Measurements from ENCODE around the gene SCRN2.

SCRN2 gene

DNA sequence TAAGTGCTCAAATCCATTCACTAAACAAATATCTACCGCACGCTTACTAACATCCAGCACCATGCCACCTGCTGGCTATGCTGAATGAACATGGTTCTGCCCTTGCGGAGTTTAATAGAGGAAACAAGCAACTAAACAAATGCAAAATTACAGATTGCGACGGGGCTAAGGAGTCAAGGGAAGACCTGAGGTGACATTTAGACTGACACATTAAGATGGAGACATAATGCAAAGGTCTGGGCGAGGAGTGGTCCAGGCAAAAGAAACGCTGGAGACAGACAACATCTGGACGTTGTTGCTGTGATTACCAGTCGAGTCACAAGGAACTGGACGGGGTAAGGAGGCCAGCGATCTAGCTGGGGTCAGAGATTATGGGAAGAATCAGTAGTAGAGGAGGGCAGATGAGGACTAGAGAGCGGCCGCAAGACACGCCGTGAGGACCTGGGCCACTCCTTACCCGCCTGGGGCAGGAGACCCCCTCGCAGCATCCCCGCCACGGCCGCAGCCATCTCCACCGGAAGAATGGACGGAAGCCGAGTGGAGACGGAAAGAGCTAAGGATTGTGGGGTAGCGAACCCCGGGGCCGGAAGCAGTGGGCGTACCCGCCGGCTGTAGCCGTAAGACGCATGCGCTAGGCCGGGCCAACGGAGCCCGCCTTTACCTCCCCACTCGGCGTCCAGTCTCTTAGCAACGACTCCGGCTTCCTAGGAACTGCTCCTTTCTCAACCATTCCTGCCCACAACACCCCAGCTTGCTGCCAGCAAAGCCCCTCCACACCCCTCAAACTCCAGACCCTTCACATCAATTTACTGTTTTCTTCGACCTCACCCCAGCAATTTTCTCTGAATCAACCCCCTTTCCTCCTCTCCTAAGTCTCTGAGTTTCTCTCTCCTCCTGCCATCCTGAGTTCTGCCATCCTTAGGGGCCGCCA, 9.8 kb downstream of the SCRN2 start, which contains the start of the genes LRRC46 and MRPL10:
Gene LRRC46, plus strand, starts transcription at position 668 of the 931 bp plus-strand sequence. CDS start 320 bp downstream, outside the sequence.
Gene MRPL10, minus strand, starts transcription at position 539 of the 931 bp plus-strand sequence. Its CDS starts 30 bp downstream, at position 509.
- peak; percentile 81 to 97 (median 92) for DNase-seq
- intact Hi-C loops (cut with DNase I) = no loop called here

- DNase-seq = no peak
- intact Hi-C loops (cut with DNase I) = no loop called here
Measured at GRCh38 chr17:47830396-47831002, 10.6 kb downstream of the SCRN2 start.

DNA sequence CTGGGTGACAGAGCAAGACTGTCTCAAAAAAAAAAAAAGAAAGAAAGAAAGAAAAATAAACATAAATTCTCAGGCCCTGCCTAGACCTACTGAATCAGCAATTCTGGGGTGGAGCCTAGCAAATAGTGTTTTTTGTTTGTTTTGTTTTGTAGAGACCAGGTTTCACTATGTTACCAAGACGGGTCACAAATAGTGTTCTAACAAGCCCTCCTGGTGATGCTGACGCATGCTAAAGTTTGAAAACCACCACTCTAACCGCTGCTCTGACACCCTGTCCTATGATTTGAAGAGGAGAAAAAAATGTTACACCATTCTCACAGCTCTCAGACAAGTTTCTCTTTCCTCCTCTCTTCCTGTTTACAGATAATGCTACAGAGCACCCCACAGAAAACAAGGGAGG, 11.2 kb downstream of the SCRN2 start:
- intact Hi-C loops (cut with DNase I) = no loop called here
- no peak for DNase-seq

DNA sequence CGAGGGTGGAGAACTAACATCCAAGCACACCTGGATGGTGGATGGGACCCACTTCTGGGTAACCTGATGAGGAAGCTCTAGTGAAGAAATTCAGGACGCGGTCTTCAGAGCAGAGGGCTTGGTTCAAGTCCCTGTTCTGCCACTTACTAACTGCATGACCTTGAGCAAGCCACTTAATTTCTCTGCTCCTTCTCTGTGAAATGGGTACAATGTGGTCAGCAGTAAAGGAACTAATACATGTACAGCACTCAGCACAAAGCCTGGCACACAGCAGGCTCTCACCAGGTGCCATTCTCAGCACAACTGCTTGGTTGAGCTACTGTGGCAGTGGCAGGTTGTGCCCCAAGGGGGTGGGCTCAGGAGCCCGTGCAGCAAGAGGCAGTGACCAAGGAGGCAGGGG, 17.6 kb downstream of the SCRN2 start:
- no peak for DNase-seq

GRCh38 chr17:47822785-47823184, 18.3 kb downstream of the SCRN2 start:
- intact Hi-C loops (cut with DNase I) = no loop called here
- no peak for DNase-seq

More for the DNA sequence above, 17.6 kb downstream of the SCRN2 start:
- intact Hi-C loops (cut with DNase I) = no loop called here

GRCh38 chr17:47821424-47822391, 19.4 kb downstream of the SCRN2 start, which contains the start of gene OSBPL7:
Gene OSBPL7, minus strand, starts transcription at chr17:47821794. Its CDS starts 1,516 bp downstream, at chr17:47820278.
- peak; percentile 55 to 94 (median 82) for DNase-seq

DNA sequence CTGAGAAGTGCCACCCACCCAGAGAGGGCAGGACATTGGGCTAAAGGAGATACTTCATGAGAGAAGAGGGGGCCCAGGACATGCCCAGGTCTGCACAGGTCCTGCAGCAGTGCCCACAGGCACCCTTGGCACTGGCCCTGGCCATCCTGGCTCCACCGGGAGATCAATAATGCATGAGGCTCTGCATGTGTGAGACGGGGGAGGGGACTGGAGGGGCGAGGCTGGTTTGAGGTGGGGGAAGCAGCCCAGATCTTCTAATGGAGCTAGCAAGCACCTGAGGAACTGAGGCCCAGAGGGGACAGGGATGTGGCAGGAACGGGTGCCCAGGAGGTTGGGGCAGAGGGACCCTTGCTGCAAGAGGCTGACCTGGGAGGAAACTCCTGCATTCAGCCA, 20.0 kb downstream of the SCRN2 start:
- intact Hi-C loops (cut with DNase I) = no loop called here
- DNase-seq = no peak

More at GRCh38 chr17:47821424-47822391, 19.4 kb downstream of the SCRN2 start, which contains the start of gene OSBPL7:
- intact Hi-C loops (cut with DNase I) = no loop called here

DNA sequence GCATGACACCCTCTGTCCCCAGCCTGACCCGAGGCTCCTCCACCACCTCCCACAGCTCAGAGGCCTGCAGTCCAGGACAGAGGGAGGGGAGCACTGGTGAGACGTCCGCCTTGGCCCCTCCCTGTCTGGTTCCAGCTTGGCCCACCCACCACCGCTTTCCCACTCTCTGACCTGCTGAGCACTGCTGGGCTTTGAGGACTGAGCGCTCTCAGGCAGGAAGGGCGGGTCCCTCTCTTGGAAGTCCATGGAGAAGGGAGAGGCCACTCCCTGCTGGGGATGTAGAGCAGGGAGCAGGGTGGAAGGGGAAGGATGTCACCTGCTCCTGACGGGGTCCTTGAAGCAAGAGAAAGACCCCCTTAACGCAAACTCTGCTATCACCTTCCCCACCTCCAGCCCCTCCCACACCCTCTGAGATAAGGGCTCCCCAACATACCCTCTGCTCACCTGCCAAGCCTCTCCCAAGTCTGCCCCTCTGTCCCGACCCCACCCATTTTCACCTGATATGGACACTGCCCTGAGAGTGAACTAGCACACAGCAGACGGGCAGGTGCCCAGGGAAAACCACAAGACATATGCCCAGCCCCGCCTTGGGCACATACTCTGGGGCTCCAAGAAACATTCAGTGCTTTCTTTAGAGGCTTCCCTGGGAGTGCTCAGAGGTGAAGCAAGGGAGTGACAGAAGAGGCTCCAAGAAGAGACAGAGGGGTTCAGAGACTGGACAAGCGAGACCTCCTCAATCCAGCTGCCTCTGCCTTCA, 20.9 kb downstream of the SCRN2 start:
- DNase-seq = no peak
- intact Hi-C loops (cut with DNase I) = no loop called here

- intact Hi-C loops (cut with DNase I) = no loop called here
- DNase-seq = no peak
Measured at GRCh38 chr17:47819475-47819874, 21.6 kb downstream of the SCRN2 start.

DNA sequence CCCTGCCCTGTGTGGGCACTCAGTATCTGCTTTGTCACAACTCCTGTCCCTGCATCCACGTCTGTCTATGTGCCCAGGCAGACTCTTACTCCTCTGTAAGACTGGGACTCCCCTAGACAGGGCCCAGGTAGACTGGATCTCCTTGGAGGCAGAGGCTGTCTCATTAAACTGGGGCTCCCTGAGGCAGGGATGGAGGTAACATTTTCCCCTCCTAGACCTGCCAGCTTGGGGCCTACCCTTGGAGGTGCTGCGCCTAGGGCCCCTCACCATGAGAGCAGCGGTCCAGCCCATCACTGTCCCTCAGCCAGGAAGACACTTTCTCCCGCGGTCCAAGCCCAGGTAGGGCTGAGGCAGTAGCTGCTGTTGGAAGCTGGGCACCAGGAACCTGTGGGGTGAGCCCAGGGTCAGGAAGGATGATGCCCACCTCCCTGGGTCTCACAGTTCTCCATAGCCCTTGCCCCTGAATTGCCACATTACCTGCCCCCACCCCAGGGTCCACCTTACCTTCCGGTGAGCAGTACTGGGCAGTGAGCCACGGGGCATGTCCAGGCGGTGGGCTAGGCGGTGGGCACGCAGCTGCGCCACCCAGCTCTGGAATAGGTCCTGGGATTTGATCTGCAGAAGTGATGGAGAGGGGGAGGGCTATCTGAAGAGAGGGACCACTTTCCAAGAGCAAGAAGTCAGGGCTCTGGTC, 22.9 kb downstream of the SCRN2 start:
- DNase-seq = no peak
- intact Hi-C loops (cut with DNase I) = no loop called here

DNA sequence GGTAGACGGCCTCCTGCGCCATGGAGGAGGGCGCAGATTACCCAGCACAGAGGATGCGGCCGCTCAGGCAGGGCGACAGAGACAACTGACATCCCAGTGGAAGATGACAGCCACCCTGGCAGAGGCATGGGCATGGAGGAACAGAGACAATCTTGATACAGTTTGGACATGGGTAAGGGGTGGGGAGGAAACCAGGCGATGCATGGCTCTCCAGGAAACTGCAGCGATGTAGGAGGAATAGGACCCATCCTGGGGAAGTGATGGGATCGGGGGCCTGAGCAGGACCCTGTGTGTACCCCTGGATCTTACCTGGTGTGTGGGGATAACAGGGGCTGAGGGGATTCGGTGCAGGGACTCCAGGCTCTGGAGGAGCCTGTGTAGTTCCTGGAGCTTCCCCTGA, 24.1 kb downstream of the SCRN2 start:
- DNase-seq = no peak
- intact Hi-C loops (cut with DNase I) = no loop called here

DNA sequence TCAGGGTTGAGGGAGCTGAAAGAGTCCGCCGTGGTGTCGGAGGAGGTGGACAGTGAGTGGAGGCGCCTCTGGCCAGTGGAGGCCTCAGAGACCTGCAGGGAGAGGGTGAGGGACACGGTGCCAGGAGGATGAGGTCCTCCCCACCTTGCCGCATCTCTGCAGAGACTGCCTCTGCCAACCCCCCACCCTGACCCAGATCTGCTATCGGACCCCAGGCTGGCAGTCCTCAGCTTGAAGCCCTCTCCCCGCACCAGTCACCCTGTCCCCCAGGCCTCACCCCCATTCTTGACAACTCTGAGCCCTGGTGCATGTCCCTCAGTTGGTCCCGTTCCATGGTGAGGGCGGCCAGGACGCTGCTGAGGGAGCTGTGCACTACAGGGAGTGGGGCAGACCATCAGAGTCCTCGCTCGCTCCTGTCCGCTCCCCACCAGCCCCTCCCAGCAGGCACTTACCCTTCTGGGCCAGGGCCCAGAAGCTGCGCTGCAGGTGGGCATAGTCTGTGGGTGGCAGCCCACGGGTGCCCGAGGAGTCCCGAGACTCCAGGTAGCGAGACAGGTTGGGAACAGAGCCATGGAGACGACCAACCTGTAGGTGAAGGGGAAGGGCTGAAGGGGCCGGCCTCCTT, 24.9 kb downstream of the SCRN2 start:
- peak in 1 of 42 donors; percentile 9 for DNase-seq
- intact Hi-C loops (cut with DNase I) = no loop called here

- intact Hi-C loops (cut with DNase I) = no loop called here
- no peak for DNase-seq
Measured at GRCh38 chr17:47815106-47815918, 25.8 kb downstream of the SCRN2 start.

DNA sequence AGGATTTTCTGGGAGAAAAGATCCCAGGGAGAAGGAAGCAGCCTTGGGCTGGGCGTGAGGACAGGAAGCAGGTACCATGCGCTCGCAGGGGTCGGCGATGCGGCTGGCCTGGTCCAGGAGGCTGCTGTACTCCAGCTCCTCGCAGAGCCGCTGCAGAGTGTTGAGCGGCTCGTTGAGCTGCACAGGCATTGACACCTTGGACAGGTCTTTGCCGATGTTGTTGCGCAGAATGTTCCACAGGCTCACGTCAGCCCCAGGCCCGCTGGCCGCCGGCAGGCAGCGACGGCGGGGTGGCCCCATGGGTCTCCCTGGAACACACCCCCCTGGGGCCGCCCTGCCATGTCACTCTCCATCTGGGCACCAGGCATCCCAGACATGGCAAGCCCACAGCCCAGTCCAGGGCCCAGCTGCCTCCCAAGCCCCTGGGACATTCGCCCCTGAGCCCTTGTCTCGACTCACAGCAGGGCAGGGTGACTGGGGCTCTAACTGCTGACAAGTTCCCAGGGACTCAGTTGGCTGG, 27.5 kb downstream of the SCRN2 start:
- peak in 1 of 42 donors; percentile 10 for DNase-seq
- intact Hi-C loops (cut with DNase I) = no loop called here

DNA sequence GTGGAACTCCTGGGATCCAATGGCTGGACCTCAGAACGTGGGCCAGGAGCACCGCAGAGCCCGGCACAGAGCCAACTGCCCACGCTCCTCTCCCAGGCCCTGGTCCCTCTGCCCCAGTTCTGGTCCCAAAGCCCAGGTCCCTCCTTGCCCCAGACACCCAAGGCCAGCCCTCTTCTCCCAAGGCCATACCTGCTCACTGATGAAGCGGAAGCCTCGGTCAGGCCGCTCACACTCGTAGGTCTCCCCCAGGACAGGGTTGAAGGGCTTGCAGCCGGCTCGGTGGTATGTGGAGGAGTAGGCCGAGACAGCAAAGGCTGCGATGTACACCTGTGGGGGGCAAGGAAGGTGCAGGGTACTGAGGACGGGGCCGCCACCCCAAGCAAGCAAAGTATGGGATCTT, 28.0 kb downstream of the SCRN2 start:
- DNase-seq = peak in 1 of 42 donors; percentile 1
- intact Hi-C loops (cut with DNase I) = no loop called here
